ENCODE data around the gene RASA4. TPM values are rescaled to one million over a fixed set of nuclear protein-coding genes. Genes with fewer than 3 reads are reported as not detected.
"Not testable (repeated sequence)": the region's sequence is repeated elsewhere in the genome, so short reads cannot be mapped to it uniquely, and the experiment has no call there.

The RASA4 gene
- total RNA-seq, 1 experiment from 2014 or later = 3.4 TPM

DNA sequence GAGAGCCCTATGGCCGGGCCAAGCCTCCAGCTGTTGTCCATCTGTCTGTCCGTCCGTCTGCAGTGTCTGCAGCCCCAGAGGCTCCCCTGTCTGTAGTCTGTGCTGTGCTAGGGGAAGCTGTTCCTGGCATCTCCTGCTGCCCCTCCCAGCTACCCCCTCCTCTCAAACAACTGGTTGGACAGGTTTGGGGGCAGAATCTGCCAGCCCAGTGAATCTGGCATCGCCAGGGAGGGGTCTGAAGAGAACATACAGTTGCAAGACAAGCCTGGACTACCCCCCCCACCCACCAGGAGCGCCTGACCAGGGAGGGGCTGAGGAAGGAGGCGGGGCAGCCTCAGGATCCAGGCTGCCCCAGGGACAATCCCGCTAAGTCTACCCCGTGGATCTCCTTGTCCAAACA is 73.0 kb downstream of the RASA4 start, which contains the start of gene UPK3BL2:
Gene UPK3BL2 (minus strand): TSS at position 101 of the 400 bp plus-strand sequence. CDS start 60 bp downstream, at position 41.
- DNase-seq (ENCODE audit: low spot score) = not testable (repeated sequence)

DNA sequence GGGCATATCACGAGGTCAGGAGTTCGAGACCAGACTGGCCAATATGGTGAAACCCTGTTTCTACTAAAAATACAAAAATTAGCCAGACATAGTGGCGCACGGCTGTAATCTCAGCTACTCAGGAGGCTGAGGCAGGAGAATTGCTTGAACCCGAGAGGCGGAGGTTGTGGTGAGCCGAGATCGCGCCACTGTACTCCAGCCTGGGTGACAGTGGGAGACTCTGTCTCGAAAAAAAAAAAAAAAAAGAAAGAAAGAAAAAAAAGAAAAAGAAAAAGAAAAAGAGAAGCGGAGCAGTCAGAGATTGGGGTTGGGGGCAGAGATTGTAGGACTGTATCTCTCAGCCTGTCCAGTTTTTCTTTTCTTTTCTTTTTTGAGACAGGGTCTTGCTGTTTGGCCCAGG is 73.8 kb downstream of the RASA4 start:
- not testable (repeated sequence) for DNase-seq (ENCODE audit: low spot score)

DNA sequence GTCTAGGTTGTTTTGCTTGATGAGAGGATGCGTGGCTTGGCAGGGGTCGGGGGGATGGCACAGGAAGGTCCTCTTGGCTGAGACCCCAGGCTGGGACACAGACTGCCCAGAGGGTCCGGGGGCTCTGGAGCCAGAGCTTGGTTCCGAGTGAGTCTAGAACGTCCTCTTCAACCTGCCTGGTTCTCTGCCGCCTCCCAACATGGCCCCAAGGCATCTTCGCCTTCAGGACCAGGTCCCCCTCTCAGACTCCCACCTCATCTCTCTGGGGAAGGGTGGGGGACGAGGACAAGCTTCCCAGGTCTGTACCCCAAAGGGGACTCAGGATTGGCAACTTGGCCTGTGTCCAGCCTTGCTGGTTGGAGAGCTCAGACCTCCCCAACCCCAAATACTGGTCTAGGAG is 74.5 kb downstream of the RASA4 start:
- not testable (repeated sequence) for DNase-seq (ENCODE audit: low spot score)

DNA sequence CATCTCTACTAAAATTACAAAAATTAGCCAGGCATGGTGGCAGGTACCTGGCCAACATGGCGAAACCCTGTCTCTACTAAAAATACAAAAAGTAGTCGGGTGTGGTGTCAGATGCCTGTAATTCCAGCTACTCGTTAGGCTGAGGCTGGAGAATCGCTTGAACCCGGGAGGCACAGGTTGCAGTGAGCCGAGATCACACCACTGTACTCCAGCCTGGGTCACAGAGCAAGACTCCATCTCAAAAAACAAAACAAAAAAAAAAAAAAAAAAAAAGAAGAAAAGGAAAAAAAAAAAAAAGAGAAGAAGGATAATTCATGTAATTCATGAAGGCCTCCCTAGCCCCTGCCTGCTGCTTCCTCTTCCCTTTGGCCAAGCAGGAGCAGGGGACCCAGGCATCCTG is 76.0 kb downstream of the RASA4 start:
- not testable (repeated sequence) for DNase-seq (ENCODE audit: low spot score)

DNA sequence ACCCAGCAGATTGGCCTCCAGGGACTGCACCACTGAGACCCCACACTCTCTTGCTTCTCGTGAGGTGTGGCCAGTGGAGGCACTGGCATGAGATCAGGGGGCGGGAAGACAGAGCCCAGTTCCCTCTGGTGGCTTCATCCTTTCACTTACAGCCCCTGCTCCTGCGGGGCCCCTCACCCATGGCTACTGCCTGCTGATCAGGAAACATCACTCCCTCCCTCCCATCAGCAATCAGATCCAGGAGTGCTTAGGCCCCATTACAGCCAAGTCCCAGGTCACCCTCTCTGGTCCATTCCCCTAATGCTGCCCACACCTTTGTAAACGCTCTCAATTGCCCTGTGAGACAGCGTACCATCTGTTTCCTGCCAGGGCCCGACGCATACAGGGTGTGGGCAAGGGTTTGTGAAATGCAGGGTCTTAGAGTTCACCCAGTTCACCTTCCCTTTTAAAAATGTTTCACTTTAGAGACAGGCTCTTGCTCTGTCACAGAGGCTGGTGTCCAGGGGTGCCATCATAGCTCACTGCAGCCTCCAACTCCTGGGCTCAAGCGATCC is 81.4 kb downstream of the RASA4 start:
- not testable (repeated sequence) for DNase-seq (ENCODE audit: low spot score)

DNA sequence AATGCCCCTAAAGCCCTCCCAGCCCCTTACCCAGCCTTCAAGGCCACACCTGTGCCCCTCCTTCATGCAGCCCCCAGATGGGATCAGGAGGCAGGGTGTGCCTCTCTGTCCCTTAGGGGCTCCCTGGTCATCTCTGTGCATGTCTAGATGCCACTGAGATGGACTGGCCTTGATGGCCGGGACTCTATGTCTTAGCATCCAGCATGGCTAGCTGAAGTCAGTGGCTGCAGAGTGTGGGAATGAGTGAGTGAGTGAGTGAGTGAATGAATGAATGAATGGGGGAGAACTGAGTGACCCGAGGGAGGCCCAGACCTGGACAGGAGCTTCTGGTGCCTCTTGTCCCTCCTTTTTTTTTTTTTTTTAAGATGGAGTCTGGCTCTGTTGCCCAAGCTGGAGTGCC is 84.4 kb downstream of the RASA4 start:
- not testable (repeated sequence) for DNase-seq (ENCODE audit: low spot score)

DNA sequence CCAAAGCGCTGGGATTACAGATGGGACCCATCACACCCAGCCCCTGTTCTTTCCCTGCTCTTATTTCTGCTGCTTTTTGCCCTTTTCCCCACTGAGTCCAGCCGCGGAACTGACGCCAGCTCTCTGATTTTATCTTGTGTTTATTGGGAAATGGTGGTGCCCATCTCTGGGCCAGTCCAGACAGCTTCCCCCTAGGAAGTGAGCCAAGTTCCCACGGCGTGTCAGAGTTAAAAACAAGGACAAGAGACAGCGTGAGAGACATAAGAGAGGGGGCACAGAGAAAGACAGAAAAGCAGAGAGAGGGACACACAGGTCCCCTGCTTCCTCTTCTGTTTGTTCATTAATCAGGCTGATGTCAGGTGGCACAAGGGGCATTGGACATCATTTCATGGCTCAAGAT is 85.0 kb downstream of the RASA4 start:
- DNase-seq (ENCODE audit: low spot score) = not testable (repeated sequence)

DNA sequence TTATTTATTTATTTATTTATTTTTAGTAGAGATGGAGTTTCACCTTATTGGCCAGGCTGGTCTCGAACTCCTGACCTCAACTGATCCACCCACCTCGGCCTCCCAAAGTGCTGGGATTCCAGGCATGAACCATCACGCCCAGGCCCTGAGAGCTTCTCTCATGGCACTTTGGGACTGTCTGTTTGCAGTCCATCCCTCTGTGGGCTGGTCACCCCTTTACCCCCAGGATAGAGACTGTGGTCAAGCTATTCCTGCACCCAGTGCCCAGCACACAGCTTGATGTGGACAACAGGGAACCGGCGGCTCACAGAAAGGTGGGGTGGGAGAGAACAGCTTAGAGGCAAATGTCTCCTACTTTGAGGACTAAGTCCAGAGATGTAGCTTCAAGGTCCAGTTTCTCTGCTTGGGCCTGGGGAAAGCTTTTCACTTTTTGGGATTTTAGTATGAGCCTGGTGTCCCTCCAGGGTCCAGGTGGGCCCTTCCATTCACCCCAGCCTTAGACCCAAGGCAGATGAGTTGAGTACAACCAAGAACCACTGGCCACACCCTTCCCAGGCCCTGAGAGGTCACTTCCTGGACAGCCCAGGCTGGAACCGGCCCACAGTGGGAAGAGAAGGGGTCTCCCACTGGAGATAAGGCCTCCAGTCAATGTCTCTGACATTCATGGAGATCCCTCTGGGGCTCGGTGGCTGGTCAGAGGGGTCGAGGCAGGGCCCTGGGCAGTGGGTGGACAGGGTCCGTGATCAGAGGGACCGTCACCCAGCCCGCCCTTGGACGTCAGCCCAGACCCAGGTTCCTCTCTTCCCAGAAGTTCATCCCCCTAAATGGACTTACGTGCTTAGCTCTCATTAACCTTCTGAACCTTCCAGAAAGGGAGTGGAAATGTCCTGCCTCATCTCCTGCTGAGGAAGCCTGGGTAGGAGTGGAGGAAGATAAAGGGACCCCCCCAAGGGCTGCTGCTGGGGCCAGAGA is 88.4 kb downstream of the RASA4 start:
- DNase-seq (ENCODE audit: low spot score) = not testable (repeated sequence)

DNA sequence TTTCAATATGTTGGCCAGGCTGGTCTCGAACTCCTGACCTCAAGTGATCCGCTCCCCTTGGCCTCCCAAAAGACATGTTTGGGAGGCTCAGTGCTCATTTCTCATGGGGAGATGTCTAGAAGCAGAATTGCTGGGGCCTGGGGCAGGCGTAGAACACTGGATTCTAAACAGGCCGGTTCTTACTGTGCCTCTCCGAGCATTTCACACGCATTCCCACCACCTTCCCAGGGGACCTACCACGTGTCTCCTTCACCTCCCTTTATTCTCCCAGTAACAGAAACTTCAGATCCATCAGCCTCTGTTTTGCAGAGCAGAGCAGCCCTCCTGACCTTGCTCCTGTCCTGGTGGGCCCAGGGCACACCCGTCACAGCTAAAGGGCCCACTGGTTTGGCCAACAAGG is 89.4 kb downstream of the RASA4 start:
- not testable (repeated sequence) for DNase-seq (ENCODE audit: low spot score)

DNA sequence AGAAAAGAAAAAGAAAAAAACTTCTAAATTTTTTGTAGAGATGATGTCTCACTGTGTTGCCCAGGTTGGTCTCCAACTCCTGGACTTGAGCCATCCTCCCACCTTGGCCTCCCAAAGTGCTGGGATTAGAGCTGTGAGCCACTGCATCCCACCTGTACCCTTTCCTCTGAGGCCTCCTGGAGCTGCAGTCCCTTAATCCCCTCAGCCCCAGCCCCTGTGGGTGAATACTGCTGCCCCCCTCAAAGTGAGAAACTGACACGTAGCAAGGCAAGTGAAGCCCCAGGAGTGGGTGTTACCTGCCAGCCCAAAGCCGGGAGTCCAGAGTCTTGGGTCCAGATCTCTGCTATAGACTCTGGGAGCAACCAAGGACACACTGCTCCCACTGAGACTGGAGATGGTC is 91.8 kb downstream of the RASA4 start:
- not testable (repeated sequence) for DNase-seq (ENCODE audit: low spot score)

Other genes with a start within 250 kb of the RASA4 start
- 20.9 and 24.5 TPM in 2 replicates for gene PRKRIP1, start 220.4 kb downstream of the RASA4 start, total RNA-seq (2014; rRNA removed; shearing (Covaris generic))
- gene ORAI2, start 183.2 kb downstream of the RASA4 start, total RNA-seq (2014; rRNA removed; shearing (Covaris generic)) = 35.9 and 37.3 TPM in 2 replicates
- 45.7 and 52.7 TPM in 2 replicates for gene ALKBH4, start 151.9 kb downstream of the RASA4 start, total RNA-seq (2014; rRNA removed; shearing (Covaris generic))
- gene LRWD1, start 151.8 kb downstream of the RASA4 start, total RNA-seq (2014; rRNA removed; shearing (Covaris generic)) = 30.6 and 42.1 TPM in 2 replicates
- gene POLR2J, start 137.8 kb downstream of the RASA4 start, total RNA-seq (2014; rRNA removed; shearing (Covaris generic)) = 42.0 and 53.2 TPM in 2 replicates
- 0.83 and 2.6 TPM in 2 replicates for gene RASA4B, start 99.0 kb downstream of the RASA4 start, total RNA-seq (2014; rRNA removed; shearing (Covaris generic))
- gene UPK3BL2, start 73.1 kb downstream of the RASA4 start, total RNA-seq (2014; rRNA removed; shearing (Covaris generic)) = 0.15 TPM in 1 of 2 replicates, not detected in the other
- not detected in 2 replicates for gene SPDYE2, start 65.5 kb downstream of the RASA4 start, total RNA-seq (2014; rRNA removed; shearing (Covaris generic))
- gene POLR2J3, start 44.2 kb downstream of the RASA4 start, total RNA-seq (2014; rRNA removed; shearing (Covaris generic)) = 4.9 and 11.9 TPM in 2 replicates
- gene UPK3BL1, start 26.0 kb upstream of the RASA4 start, total RNA-seq (2014; rRNA removed; shearing (Covaris generic)) = 0.27 and 7.2 TPM in 2 replicates
- gene SPDYE2B, start 33.6 kb upstream of the RASA4 start, total RNA-seq (2014; rRNA removed; shearing (Covaris generic)) = not detected in 2 replicates
- gene POLR2J2, start 54.9 kb upstream of the RASA4 start, total RNA-seq (2014; rRNA removed; shearing (Covaris generic)) = 0.15 TPM in 1 of 2 replicates, not detected in the other
- gene FAM185A, start 132.2 kb upstream of the RASA4 start, total RNA-seq (2014; rRNA removed; shearing (Covaris generic)) = 7.3 TPM in 2 replicates